Colon (tissue), 2 donors: ENCODE measurements around the gene CLCNKB.
"Not testable (repeated sequence)": the region's sequence is repeated elsewhere in the genome, so short reads cannot be mapped to it uniquely, and the experiment has no call there.

Source experiments
- FAIRE-seq: peaks from 2 replicates; lab custom pipeline; 2012; peaks lifted over from hg19 to GRCh38; lab: Jason Lieb, UNC
- donor health status: control.
- donor health status: control.

Gene CLCNKB

GRCh38 chr1:16015491-16015890 lies 28.1 kb upstream of the CLCNKB start:
- no peak for FAIRE-seq

GRCh38 chr1:16015960-16016901 lies 27.4 kb upstream of the CLCNKB start:
- FAIRE-seq, result no peak

- FAIRE-seq, result no peak
Observed at GRCh38 chr1:16017076-16017460, 26.5 kb upstream of the CLCNKB start.

- FAIRE-seq, result no peak
Observed at GRCh38 chr1:16017461-16018303, 25.9 kb upstream of the CLCNKB start, which contains the start of gene HSPB7. TSS of gene HSPB7 (minus strand) at chr1:16018043. CDS start at chr1:16017963, 80 bp downstream.

GRCh38 chr1:16018308-16018707 lies 25.3 kb upstream of the CLCNKB start:
- no peak for FAIRE-seq

GRCh38 chr1:16018749-16019643 lies 24.6 kb upstream of the CLCNKB start:
- FAIRE-seq, result no peak

- no peak for FAIRE-seq
Observed at GRCh38 chr1:16019644-16020277, 23.8 kb upstream of the CLCNKB start.

- no peak for FAIRE-seq
Observed at GRCh38 chr1:16020325-16020724, 23.3 kb upstream of the CLCNKB start.

GRCh38 chr1:16020878-16021277 lies 22.7 kb upstream of the CLCNKB start:
- FAIRE-seq, result not testable (repeated sequence)

GRCh38 chr1:16021681-16022080 lies 21.9 kb upstream of the CLCNKB start, which contains the start of gene CLCNKA:
TSS of gene CLCNKA (plus strand) at chr1:16022036. CDS start at chr1:16022620, 584 bp downstream.
- FAIRE-seq, result no peak

- FAIRE-seq, result no peak
Observed at GRCh38 chr1:16022393-16022792, 21.2 kb upstream of the CLCNKB start.

- no peak for FAIRE-seq
Observed at GRCh38 chr1:16023050-16023653, 20.4 kb upstream of the CLCNKB start.

- FAIRE-seq, result not testable (repeated sequence)
Observed at GRCh38 chr1:16026302-16026701, 17.3 kb upstream of the CLCNKB start.

GRCh38 chr1:16026723-16027484 lies 16.7 kb upstream of the CLCNKB start:
- FAIRE-seq, result no peak

- no peak for FAIRE-seq
Observed at GRCh38 chr1:16028237-16029002, 15.2 kb upstream of the CLCNKB start.

- not testable (repeated sequence) for FAIRE-seq
Observed at GRCh38 chr1:16029003-16029268, 14.6 kb upstream of the CLCNKB start.

GRCh38 chr1:16029288-16029687 lies 14.3 kb upstream of the CLCNKB start:
- FAIRE-seq, result no peak

GRCh38 chr1:16031551-16031950 lies 12.0 kb upstream of the CLCNKB start:
- FAIRE-seq, result no peak

GRCh38 chr1:16032388-16033102 lies 11.0 kb upstream of the CLCNKB start:
- no peak for FAIRE-seq
